ENCODE measurements around the gene OSGIN1. TPM values are rescaled to one million over a fixed set of nuclear protein-coding genes. Genes with fewer than 3 reads are reported as not detected.

OSGIN1 gene
- total RNA-seq, 1 donor from 2014 or later: not detected

DNA sequence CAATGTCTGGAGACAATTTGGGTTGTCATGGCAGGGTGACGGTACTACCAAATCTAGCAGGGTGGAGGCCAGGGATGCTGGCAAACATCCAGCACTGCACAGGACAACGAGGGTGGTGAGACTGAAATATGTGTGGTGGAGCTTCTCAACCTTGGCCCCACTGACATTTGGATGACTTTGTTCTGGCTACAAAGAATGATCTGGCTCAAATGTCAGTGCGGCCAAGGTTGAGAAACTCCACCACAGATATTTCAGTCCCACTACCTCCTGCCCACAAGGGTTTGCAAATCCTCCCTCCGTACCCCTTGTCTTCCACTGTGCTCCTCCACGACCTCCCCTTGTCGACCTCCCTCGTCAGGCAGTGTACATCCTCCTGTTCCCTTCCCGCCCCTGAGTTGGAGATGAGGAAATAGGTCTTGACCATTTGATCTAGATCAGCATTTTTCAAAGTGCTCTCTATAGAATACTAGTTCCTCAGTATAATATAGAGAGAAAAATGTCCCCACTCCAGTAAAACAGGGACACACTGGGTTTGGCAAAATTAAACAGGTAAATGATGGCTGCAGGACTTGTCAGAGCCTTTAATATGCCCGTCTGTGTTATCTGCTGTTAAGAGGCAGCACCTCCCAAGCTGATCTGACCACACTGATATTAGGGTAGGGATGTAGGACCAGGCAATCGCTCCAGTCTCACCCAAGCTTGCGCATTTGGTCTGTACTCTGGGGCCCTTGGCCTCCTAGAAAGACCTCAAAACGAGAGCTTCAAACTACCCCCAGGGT is 6.8 kb downstream of the OSGIN1 start:
- Mint-ChIP-seq H3K4me3 (ENCODE audit: unreplicated experiment) (no peak overlapping the region), H3K27me3 (ENCODE audit: unreplicated experiment) (peaks cover 2% of the 10 kb centered on the region), H3K27ac (ENCODE audit: unreplicated experiment) (no peak overlapping the region), H3K36me3 (ENCODE audit: unreplicated experiment) (no peaks in the 10 kb centered on the region), H3K9me3 (ENCODE audit: unreplicated experiment) (peaks cover 2% of the 10 kb centered on the region), H3K4me1 (ENCODE audit: low read depth, unreplicated experiment) (peaks cover 3% of the 10 kb centered on the region)
- TF ChIP-seq, protein P1, sequence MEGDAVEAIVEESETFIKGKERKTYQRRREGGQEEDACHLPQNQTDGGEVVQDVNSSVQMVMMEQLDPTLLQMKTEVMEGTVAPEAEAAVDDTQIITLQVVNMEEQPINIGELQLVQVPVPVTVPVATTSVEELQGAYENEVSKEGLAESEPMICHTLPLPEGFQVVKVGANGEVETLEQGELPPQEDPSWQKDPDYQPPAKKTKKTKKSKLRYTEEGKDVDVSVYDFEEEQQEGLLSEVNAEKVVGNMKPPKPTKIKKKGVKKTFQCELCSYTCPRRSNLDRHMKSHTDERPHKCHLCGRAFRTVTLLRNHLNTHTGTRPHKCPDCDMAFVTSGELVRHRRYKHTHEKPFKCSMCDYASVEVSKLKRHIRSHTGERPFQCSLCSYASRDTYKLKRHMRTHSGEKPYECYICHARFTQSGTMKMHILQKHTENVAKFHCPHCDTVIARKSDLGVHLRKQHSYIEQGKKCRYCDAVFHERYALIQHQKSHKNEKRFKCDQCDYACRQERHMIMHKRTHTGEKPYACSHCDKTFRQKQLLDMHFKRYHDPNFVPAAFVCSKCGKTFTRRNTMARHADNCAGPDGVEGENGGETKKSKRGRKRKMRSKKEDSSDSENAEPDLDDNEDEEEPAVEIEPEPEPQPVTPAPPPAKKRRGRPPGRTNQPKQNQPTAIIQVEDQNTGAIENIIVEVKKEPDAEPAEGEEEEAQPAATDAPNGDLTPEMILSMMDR (IDR thresholded peaks at IDR 0.05; ENCODE audit: partially characterized antibody, unreplicated experiment): no peak
- no peak for DNase-seq

DNA sequence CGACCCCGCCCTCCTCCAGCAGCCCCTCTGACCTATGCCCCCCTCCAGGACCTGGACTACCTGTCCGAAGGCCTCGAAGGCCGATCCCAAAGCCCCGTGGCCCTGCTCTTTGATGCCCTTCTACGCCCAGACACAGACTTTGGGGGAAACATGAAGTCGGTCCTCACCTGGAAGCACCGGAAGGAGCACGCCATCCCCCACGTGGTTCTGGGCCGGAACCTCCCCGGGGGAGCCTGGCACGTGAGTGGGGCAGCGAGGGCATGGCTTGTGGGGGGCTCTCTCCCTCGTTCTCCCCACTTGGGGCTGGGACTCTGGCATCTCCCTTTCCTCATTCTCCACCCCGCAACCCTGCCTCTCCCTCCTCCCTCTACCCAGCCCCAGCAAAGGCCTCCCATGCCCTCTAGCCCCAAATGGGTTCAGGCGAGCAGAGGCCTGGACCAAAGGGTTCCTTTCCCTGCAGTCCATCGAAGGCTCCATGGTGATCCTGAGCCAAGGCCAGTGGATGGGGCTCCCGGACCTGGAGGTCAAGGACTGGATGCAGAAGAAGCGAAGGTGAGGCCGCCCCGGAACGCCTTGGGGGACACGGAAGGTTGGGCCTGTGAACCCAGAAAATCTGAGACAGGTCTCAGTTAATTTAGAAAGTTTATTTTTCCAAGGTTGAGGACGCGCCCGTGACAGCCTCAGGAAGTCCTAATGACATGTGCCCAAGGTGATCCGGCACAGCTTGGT is 7.6 kb downstream of the OSGIN1 start:
- Mint-ChIP-seq H3K36me3 (ENCODE audit: unreplicated experiment) (no peaks in the 10 kb centered on the region), H3K4me3 (ENCODE audit: unreplicated experiment) (no peak overlapping the region), H3K27me3 (ENCODE audit: unreplicated experiment) (peaks cover 2% of the 10 kb centered on the region), H3K9me3 (ENCODE audit: unreplicated experiment) (peaks cover 2% of the 10 kb centered on the region), H3K4me1 (ENCODE audit: low read depth, unreplicated experiment) (peaks cover 3% of the 10 kb centered on the region), H3K27ac (ENCODE audit: unreplicated experiment) (no peak overlapping the region)
- DNase-seq: no peak
- TF ChIP-seq, protein P1 (IDR thresholded peaks at IDR 0.05; ENCODE audit: partially characterized antibody, unreplicated experiment): no peak

- H3K36me3 Mint-ChIP-seq (ENCODE audit: unreplicated experiment): no peaks in the 10 kb centered on the region
- no peak for DNase-seq
- peaks cover 3% of the 10 kb centered on the region for H3K27me3 Mint-ChIP-seq (ENCODE audit: unreplicated experiment)
- H3K4me3 Mint-ChIP-seq (ENCODE audit: unreplicated experiment): no peak overlapping the region
- peaks cover 2% of the 10 kb centered on the region for H3K9me3 Mint-ChIP-seq (ENCODE audit: unreplicated experiment)
- H3K27ac Mint-ChIP-seq (ENCODE audit: unreplicated experiment): no peak overlapping the region
- H3K4me1 Mint-ChIP-seq (ENCODE audit: low read depth, unreplicated experiment): peaks cover 3% of the 10 kb centered on the region
- TF ChIP-seq, protein P1 (IDR thresholded peaks at IDR 0.05; ENCODE audit: partially characterized antibody, unreplicated experiment): no peak
Observed at GRCh38 chr16:83961591-83961990, 8.6 kb downstream of the OSGIN1 start.

DNA sequence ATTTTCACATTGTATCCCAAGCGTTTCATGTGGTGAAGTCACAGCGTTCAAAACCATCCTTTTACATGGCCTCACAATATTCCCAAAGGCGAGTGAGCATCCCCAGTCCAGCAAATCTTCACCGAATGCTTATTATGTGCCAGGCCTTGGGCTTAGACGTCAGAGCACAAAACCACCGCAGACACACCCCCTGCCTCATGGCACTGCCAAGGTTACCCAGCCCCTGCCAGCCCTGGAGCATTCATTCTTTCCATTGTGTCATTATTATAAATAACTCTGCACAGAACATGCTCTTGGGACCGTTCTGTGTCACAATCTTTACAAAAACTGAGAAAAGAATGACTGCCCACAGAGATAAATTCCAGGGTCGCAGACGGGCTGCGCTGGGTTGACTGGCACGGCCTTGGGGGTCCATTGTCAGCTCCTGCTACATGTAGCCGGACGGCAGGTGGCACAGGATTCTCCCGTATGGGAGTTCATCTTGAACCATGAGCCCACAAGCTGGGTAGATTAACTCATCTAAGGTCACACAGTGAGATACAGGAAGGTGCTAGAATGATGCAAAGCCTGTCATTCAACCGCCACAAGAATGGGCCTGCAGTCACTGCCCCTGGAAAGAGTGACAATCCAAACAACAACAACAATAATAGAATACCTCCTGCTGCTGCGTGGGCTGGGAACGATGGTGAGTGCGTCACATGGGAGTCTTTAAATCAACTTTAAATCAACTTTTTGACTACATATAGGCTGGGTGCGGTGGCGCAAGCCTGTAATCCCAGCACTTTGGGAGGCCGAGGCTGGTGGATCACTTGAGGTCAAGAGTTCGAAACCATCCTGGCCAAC is 10.5 kb downstream of the OSGIN1 start:
- no peak for DNase-seq
- TF ChIP-seq, protein P1 (IDR thresholded peaks at IDR 0.05; ENCODE audit: partially characterized antibody, unreplicated experiment): no peak
- peaks cover under 1% of the 10 kb centered on the region for H3K4me1 Mint-ChIP-seq (ENCODE audit: low read depth, unreplicated experiment)
- H3K27me3 Mint-ChIP-seq (ENCODE audit: unreplicated experiment): peaks cover 4% of the 10 kb centered on the region
- H3K27ac Mint-ChIP-seq (ENCODE audit: unreplicated experiment): no peak overlapping the region
- H3K36me3 Mint-ChIP-seq (ENCODE audit: unreplicated experiment): no peaks in the 10 kb centered on the region
- H3K4me3 Mint-ChIP-seq (ENCODE audit: unreplicated experiment): no peak overlapping the region
- peaks cover 5% of the 10 kb centered on the region for H3K9me3 Mint-ChIP-seq (ENCODE audit: unreplicated experiment)

Data from glutamatergic neuron (in vitro differentiated cells).